ENCODE data around the gene CD68. TPM values are rescaled to one million over a fixed set of nuclear protein-coding genes. Genes with fewer than 3 reads are reported as not detected.

CD68 gene
- total and polyA plus RNA-seq, 4 donors, result 33.3 to 595 (median 395) TPM

DNA sequence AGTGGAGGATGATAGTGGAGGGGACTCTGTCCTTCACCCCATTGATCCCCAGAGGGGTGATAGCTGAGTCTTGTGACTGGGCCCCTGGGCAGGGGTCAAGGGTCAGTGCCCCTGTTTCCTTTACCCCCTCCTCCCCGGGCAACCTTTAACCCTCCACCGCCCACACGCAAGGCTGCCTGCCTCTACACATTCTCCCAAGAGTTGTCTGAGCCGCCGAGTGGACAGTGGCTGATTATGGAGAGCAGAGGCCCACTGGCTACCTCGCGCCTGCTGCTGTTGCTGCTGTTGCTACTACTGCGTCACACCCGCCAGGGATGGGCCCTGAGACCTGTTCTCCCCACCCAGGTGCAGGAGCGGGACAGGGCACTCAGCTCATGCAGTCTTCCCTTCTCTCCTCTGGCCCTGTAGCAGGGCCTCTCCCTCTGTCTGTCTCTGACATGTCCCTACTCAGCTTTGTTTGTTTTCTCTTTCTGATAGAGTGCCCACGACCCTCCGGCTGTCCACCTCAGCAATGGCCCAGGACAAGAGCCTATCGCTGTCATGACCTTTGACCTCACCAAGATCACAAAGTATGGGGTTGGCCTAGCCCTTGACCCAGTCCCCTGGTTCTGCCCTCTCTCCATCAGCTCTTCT, 50.6 kb downstream of the CD68 start, which contains the start of gene SHBG:
Gene SHBG, plus strand, starts transcription at position 197 of the 633 bp plus-strand sequence. Its CDS starts 38 bp downstream, at position 235.
- ATAC-seq (ENCODE audit: insufficient read depth, low FRiP score), result no peak
- peaks cover 0 to 23% (median 0%) of the 10 kb centered on the region in 5 donors for H3K4me1 ChIP-seq (ENCODE audit: control insufficient read depth in 5 of 5, insufficient read depth in 5 of 5, low read length in 5 of 5)
- H3K9ac ChIP-seq (ENCODE audit: insufficient read depth in 1 of 2, low read length in 2 of 2), result no peak within 1 kb of the TSS
- no peaks in the 10 kb centered on the region for H3K9me3 ChIP-seq (ENCODE audit: control insufficient read depth in 4 of 4, insufficient read depth in 3 of 4, low read length in 3 of 4)
- TF ChIP-seq, protein P1, sequence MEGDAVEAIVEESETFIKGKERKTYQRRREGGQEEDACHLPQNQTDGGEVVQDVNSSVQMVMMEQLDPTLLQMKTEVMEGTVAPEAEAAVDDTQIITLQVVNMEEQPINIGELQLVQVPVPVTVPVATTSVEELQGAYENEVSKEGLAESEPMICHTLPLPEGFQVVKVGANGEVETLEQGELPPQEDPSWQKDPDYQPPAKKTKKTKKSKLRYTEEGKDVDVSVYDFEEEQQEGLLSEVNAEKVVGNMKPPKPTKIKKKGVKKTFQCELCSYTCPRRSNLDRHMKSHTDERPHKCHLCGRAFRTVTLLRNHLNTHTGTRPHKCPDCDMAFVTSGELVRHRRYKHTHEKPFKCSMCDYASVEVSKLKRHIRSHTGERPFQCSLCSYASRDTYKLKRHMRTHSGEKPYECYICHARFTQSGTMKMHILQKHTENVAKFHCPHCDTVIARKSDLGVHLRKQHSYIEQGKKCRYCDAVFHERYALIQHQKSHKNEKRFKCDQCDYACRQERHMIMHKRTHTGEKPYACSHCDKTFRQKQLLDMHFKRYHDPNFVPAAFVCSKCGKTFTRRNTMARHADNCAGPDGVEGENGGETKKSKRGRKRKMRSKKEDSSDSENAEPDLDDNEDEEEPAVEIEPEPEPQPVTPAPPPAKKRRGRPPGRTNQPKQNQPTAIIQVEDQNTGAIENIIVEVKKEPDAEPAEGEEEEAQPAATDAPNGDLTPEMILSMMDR (IDR thresholded peaks at IDR 0.05; ENCODE audit: control extremely low read depth, extremely low read depth), result no peak
- 77 to 84% methylated on average over 13 of the region's 13 CpGs for WGBS, 2 donors
- no peaks in the 10 kb centered on the region for H3K27me3 ChIP-seq (ENCODE audit: control insufficient read depth in 3 of 3, insufficient read depth in 3 of 3, low read length in 2 of 3)
- peaks cover 0 to 4% (median 2%) of the 10 kb centered on the region in 4 donors for H3K36me3 ChIP-seq (ENCODE audit: control insufficient read depth in 4 of 4, insufficient read depth in 4 of 4, low read length in 4 of 4)
- no peak within 1 kb of the TSS for H3K4me3 ChIP-seq
- DNase-seq, result no peak
- H3K27ac ChIP-seq (ENCODE audit: low read depth in 1 of 2, low read length in 1 of 2), result no peak within 1 kb of the TSS

Small RNAs within 50 kb of the gene (small RNA-seq; reads per million reads assigned to genes)
- gene CD68 (ENCODE audit: low replicate concordance) (not detected), gene RF00019 (ENCODE audit: low replicate concordance) (not detected), gene SNORA48 (ENCODE audit: low replicate concordance) (not detected), gene SNORD10 (ENCODE audit: low replicate concordance) (not detected)

Other genes starting within 250 kb of the CD68 start
- gene ACAP1, start 243.1 kb upstream of the CD68 start, total RNA-seq, result 10 to 100 TPM in 1 of 2 donors, 1 to 10 TPM in 1; 9.2 to 27.0 TPM
- gene ACAP1, start 243.1 kb upstream of the CD68 start, polyA plus RNA-seq, result 10 to 100 TPM; 17.2 to 39.4 TPM
- 10 to 100 TPM in 1 of 2 donors, 1 to 10 TPM in 1; 5.9 to 14.9 TPM for gene KCTD11, start 227.5 kb upstream of the CD68 start, total RNA-seq
- gene KCTD11, start 227.5 kb upstream of the CD68 start, polyA plus RNA-seq, result 10 to 100 TPM; 11.1 to 14.1 TPM
- gene TMEM95, start 224.5 kb upstream of the CD68 start, total RNA-seq, result not detected
- gene TMEM95, start 224.5 kb upstream of the CD68 start, polyA plus RNA-seq, result not detected
- 1 to 10 TPM; 5.4 to 8.2 TPM for gene TNK1, start 198.5 kb upstream of the CD68 start, total RNA-seq
- 1 to 10 TPM; 3.7 to 6.0 TPM for gene TNK1, start 198.5 kb upstream of the CD68 start, polyA plus RNA-seq
- 10 to 100 TPM; 32.4 to 43.0 TPM for gene PLSCR3, start 185.1 kb upstream of the CD68 start, total RNA-seq
- gene PLSCR3, start 185.1 kb upstream of the CD68 start, polyA plus RNA-seq, result 10 to 100 TPM; 19.2 to 36.0 TPM
- 10 to 100 TPM; 70.2 to 78.7 TPM for gene TMEM256, start 175.5 kb upstream of the CD68 start, total RNA-seq
- gene TMEM256, start 175.5 kb upstream of the CD68 start, polyA plus RNA-seq, result 100 to 1,000 TPM in 1 of 2 donors, 10 to 100 TPM in 1; 71.6 to 247 TPM
- gene NLGN2, start 171.8 kb upstream of the CD68 start, total RNA-seq, result 10 to 100 TPM; 11.2 to 15.2 TPM
- 1 to 10 TPM; 5.0 to 5.1 TPM for gene NLGN2, start 171.8 kb upstream of the CD68 start, polyA plus RNA-seq
- not detected for gene SPEM1, start 159.3 kb upstream of the CD68 start, total RNA-seq
- gene SPEM1, start 159.3 kb upstream of the CD68 start, polyA plus RNA-seq, result not detected
- gene SPEM2, start 154.0 kb upstream of the CD68 start, total RNA-seq, result not detected
- gene SPEM2, start 154.0 kb upstream of the CD68 start, polyA plus RNA-seq, result not detected
- gene SPEM3, start 150.8 kb upstream of the CD68 start, total RNA-seq, result not detected
- gene SPEM3, start 150.8 kb upstream of the CD68 start, polyA plus RNA-seq, result not detected
- gene TMEM102, start 144.2 kb upstream of the CD68 start, total RNA-seq, result 1 to 10 TPM; 4.8 to 9.0 TPM
- 1 to 10 TPM; 5.5 to 8.4 TPM for gene TMEM102, start 144.2 kb upstream of the CD68 start, polyA plus RNA-seq
- gene FGF11, start 140.1 kb upstream of the CD68 start, total RNA-seq, result 1 to 10 TPM in 1 of 2 donors, under 1 TPM in 1; 0.52 to 3.5 TPM
- gene FGF11, start 140.1 kb upstream of the CD68 start, polyA plus RNA-seq, result under 1 TPM; 0.47 to 0.79 TPM
- 10 to 100 TPM; 10.5 to 10.7 TPM for gene CHRNB1, start 134.6 kb upstream of the CD68 start, total RNA-seq
- gene CHRNB1, start 134.6 kb upstream of the CD68 start, polyA plus RNA-seq, result 10 to 100 TPM in 1 of 2 donors, 1 to 10 TPM in 1; 7.0 to 11.9 TPM
- 10 to 100 TPM; 40.4 to 56.4 TPM for gene ZBTB4, start 100.0 kb upstream of the CD68 start, total RNA-seq
- gene ZBTB4, start 100.0 kb upstream of the CD68 start, polyA plus RNA-seq, result 10 to 100 TPM; 20.1 to 26.5 TPM
- not detected for gene SLC35G6, start 98.2 kb upstream of the CD68 start, total RNA-seq
- not detected for gene SLC35G6, start 98.2 kb upstream of the CD68 start, polyA plus RNA-seq
- gene POLR2A, start 95.3 kb upstream of the CD68 start, total RNA-seq, result 100 to 1,000 TPM; 113 to 129 TPM
- gene POLR2A, start 95.3 kb upstream of the CD68 start, polyA plus RNA-seq, result 10 to 100 TPM; 37.8 to 40.9 TPM
- gene TNFSF12, start 30.6 kb upstream of the CD68 start, total RNA-seq, result 10 to 100 TPM; 15.1 to 46.5 TPM
- gene TNFSF12, start 30.6 kb upstream of the CD68 start, polyA plus RNA-seq, result 10 to 100 TPM; 35.4 to 72.2 TPM
- gene TNFSF13, start 20.9 kb upstream of the CD68 start, total RNA-seq, result 100 to 1,000 TPM in 1 of 2 donors, 10 to 100 TPM in 1; 48.7 to 140 TPM
- gene TNFSF13, start 20.9 kb upstream of the CD68 start, polyA plus RNA-seq, result 100 to 1,000 TPM in 1 of 2 donors, 10 to 100 TPM in 1; 86.0 to 101 TPM
- gene SENP3, start 17.7 kb upstream of the CD68 start, total RNA-seq, result 10 to 100 TPM; 34.0 to 48.3 TPM
- gene SENP3, start 17.7 kb upstream of the CD68 start, polyA plus RNA-seq, result 10 to 100 TPM; 48.9 to 54.4 TPM
- gene MPDU1, start 4.2 kb downstream of the CD68 start, total RNA-seq, result 10 to 100 TPM; 42.3 to 71.5 TPM
- 10 to 100 TPM; 98.1 to 99.5 TPM for gene MPDU1, start 4.2 kb downstream of the CD68 start, polyA plus RNA-seq
- gene SOX15, start 10.5 kb downstream of the CD68 start, total RNA-seq, result under 1 TPM in 1 of 2 donors, not detected in 1; 0.86 TPM
- gene SOX15, start 10.5 kb downstream of the CD68 start, polyA plus RNA-seq, result 1 to 10 TPM in 1 of 2 donors, under 1 TPM in 1; 0.68 to 1.1 TPM
- gene FXR2, start 35.3 kb downstream of the CD68 start, total RNA-seq, result 10 to 100 TPM; 29.0 to 29.5 TPM
- gene FXR2, start 35.3 kb downstream of the CD68 start, polyA plus RNA-seq, result 10 to 100 TPM; 30.6 to 31.1 TPM
- gene SAT2, start 48.2 kb downstream of the CD68 start, total RNA-seq, result 10 to 100 TPM; 50.7 to 86.4 TPM
- 100 to 1,000 TPM in 1 of 2 donors, 10 to 100 TPM in 1; 92.7 to 168 TPM for gene SAT2, start 48.2 kb downstream of the CD68 start, polyA plus RNA-seq
- under 1 TPM; 0.28 to 0.63 TPM for gene SHBG, start 50.5 kb downstream of the CD68 start, total RNA-seq
- gene SHBG, start 50.5 kb downstream of the CD68 start, polyA plus RNA-seq, result under 1 TPM; 0.16 to 0.57 TPM
- 10 to 100 TPM in 1 of 2 donors, 1 to 10 TPM in 1; 1.1 to 16.0 TPM for gene ATP1B2, start 71.3 kb downstream of the CD68 start, total RNA-seq
- gene ATP1B2, start 71.3 kb downstream of the CD68 start, polyA plus RNA-seq, result under 1 TPM; 0.31 to 0.61 TPM
- gene TP53, start 107.9 kb downstream of the CD68 start, total RNA-seq, result 10 to 100 TPM; 29.4 to 57.0 TPM
- gene TP53, start 107.9 kb downstream of the CD68 start, polyA plus RNA-seq, result 10 to 100 TPM; 22.3 to 25.6 TPM
- 10 to 100 TPM; 10.5 to 17.3 TPM for gene WRAP53, start 108.8 kb downstream of the CD68 start, total RNA-seq
- gene WRAP53, start 108.8 kb downstream of the CD68 start, polyA plus RNA-seq, result 10 to 100 TPM in 1 of 2 donors, 1 to 10 TPM in 1; 9.6 to 12.5 TPM
- 1 to 10 TPM; 4.1 to 4.9 TPM for gene EFNB3, start 125.6 kb downstream of the CD68 start, total RNA-seq
- gene EFNB3, start 125.6 kb downstream of the CD68 start, polyA plus RNA-seq, result under 1 TPM; 0.87 TPM
- gene DNAH2, start 138.1 kb downstream of the CD68 start, total RNA-seq, result 10 to 100 TPM; 12.5 to 14.0 TPM
- gene DNAH2, start 138.1 kb downstream of the CD68 start, polyA plus RNA-seq, result 1 to 10 TPM; 1.5 to 2.7 TPM